ENCODE measurements around the gene RIPK4. TPM values are rescaled to one million over a fixed set of nuclear protein-coding genes. Genes with fewer than 3 reads are reported as not detected.

Gene RIPK4
- total RNA-seq, 1 donor from 2014 or later, result 15.6 TPM

DNA sequence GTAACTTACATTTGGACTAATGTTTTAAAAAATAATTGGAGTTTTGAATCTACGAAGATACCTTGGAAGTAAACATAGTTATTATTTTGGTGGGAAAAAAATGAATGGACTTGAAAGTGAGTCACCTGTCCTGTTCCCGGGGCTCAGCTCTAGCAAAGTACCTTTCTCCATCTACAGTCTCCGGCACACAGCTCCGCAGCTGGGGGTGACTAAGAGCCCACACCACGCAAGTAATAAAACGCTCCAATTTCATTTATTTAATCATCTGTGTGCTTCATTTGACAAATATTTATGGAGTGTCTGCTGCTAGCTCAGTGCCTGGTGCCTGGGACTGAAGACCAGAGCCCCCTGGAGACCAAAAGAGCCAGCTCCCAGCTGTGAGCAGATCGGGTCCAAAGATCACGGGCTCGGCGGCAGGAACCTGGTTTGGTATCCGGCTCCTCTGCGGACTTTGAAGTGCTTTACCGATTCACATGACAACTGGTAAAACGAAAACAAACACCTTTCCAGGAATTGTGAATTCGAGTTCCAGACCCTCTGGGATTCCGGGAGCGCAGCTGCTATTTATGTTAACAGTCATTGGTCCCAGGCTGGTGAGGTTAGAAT lies 1.7 kb upstream of the RIPK4 start:
- peak; percentile 61 for DNase-seq

DNA sequence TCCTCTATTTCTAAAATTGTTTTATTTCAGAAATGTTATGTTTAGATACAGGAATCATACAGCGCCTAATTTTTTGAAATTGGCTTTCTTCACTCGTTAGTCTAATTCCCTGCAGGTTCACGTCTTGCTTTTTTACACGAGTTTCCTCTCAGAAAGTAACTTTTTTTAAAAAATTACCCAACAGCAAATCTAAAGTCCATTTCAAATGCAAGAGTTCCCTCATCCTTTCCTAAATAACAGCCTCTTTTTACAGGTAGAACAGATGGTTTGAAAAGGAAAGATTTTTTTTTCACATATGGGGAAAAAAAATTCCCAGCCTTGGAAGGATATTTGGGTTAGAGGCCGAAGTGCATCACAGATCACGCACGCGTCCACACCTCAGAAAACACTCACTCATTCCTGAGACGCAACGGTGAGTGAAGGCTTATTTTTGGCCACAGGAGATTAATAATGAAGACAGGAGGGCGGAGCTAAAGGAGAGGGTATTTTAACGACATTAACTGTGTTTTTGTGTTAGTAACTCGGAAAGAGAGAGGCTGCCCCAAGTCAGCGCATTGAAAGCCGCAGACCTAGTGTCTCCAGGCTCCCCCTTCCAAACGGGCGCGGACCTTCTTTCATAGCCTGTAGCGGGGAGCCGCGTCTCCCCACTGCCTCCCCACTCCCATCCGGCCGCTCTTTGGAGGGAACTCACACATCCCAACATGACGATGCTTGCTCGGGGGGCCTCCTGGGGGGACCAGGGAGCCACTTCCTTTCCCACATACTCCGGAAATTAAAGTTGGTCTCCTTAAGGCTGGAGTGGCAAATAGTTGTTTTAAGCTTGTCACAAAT lies 969 bp upstream of the RIPK4 start:
- DNase-seq, result peak; percentile 52

- no peak for DNase-seq
These were observed 624 bp downstream of the RIPK4 start for GRCh38 chr21:41765973-41766882.

GRCh38 chr21:41765420-41765821 lies 1.4 kb downstream of the RIPK4 start:
- DNase-seq, result no peak

- no peak for DNase-seq
These were observed 2.1 kb downstream of the RIPK4 start for GRCh38 chr21:41764558-41765419.

DNA sequence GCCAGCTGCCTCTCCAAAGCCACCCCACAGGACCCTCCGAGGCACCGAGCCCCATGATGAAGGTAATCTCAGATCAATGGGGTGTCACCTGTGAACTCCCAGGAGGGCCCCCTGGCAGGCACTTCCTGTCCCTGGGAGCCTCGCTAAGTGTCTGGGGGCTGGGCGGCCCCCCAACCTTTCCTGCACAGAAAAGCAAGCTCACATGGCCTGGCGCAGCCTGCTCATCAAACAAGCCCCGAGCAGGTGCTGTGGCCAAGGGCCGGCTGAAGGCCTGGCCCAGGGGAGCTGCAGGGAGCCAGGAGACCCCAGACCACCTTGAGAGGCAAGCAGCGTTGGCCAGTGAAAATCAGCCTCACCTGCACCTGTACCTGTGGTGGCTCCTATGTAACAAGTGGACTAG lies 2.9 kb downstream of the RIPK4 start:
- DNase-seq, result no peak

- DNase-seq, result peak; percentile 69
These were observed 3.4 kb downstream of the RIPK4 start for GRCh38 chr21:41763398-41763931.

DNA sequence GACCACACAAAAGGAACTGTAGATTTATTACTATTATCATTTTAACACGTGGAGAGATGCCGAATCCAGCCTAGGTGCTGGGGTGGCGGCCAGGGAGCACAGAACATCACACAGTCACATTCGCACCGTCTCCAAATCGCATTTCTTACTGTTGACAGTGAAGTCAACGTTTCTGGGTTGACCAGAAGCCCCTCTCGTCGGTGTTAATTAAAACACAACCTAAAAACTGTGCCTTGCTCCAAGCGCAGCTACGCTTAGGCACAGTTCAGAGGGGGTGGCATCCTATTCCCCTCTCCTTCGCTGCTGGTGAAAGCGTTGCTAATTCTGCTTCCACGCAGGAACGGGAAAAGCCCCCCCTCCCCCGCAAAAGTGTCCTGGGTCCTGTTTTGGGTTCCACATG lies 4.1 kb downstream of the RIPK4 start:
- DNase-seq, result no peak

DNA sequence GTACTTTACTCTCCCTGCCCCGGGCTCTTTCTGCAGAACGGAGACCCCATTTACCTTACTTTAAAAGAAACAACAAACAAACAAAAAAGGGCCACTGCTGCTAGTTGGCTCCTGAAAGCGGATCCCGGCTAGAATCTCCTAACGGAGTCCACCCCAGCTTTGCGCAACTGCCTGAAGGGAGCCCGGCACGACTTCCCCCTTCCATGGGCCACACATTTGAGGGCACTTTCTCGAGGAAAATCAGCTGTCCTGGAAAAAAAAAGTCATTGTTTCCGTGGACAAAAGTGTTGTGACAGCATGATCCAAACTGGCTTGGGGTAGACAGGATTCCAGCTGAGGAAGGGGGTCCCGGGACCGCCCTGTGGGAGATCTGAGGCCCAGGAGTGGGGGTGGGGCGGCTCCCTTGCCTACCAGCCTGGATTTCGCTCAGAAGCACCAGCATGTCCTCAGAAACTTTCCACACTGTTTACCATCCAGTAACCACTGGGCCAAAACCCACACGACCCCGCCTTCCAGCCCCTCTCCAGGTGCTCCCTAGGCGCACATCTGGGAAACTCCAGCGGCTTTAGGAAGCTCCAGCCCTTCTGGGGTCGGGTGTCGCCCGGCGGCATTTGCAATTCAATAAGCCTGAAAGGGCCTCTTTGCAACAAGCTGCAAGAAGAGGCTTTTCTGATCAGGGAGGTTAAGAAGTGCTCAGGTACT lies 4.8 kb downstream of the RIPK4 start:
- DNase-seq, result no peak

DNA sequence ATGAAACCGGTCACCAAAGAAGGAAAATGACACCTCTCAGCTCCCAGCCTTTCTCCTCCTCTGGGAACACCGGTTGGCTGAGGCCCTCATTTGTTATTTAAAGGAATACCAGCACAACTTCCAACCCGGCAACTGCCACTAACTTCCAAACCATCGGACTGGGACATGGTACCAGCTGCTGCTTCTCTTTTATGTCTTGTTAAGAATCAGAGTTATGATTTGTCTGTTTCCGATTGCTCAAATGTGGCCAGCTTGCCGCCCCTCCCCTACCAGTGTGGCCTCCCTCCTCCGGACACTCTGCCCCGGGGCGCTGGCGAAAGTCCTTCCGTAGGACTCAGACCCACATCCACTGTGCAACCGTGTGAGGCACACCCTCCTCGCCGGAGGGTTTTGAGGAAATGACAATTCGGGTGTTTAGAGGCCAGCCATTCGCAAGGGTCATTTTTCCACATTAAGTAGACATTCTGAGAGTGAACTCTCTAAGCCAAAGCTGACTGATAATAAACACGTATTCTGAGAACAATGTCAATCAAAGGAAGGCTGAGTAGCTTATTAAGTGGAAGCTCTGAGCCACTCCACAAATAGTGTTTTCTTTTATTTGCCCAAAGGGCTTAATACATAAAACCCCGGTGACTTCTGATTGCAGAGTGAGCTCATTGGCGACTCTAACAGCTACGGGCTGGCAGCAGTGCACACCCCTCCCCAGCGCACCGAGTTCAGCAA lies 5.5 kb downstream of the RIPK4 start:
- peak; percentile 47 for DNase-seq

DNA sequence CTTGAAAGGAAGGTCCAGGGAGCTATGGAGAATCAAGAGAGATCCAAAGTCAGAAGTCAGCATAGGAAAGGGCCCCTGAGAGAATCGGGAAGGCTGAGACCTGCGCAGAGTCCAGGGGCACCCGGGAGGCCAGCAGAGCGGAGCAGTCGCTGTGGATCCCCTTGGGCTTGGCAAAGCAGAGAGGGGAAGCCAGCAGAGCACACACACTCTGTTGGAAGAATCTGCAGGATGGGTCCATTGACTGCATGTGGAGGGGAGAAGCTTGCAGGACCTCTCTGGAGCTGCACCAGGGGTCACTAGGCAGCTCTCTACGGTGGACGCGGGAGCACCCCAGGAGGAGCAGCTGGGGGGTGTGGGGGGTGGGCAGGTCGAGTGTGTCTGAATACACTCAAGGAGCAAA lies 6.4 kb downstream of the RIPK4 start:
- DNase-seq, result no peak

DNA sequence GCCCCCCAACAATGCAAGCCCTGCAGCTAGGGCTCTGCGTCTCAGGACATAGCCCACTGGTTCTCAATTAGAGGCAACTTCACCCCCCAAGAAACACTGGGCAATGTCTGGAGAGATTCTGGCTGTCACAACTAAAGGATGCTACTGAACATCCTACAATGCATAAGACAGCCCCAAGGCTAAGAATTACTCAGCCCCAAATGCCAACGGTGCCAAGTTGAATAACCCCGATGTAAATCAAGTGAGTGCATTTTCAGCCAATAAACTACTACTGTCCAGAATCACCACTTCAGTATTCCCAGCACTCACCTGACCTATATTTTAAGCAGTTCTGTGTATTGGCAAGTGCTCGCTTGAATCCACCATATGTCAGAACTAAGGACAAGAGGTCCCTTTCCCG lies 6.9 kb downstream of the RIPK4 start:
- no peak for DNase-seq

GRCh38 chr21:41759214-41759840 lies 7.5 kb downstream of the RIPK4 start:
- no peak for DNase-seq

GRCh38 chr21:41758550-41758949 lies 8.3 kb downstream of the RIPK4 start:
- DNase-seq, result no peak

DNA sequence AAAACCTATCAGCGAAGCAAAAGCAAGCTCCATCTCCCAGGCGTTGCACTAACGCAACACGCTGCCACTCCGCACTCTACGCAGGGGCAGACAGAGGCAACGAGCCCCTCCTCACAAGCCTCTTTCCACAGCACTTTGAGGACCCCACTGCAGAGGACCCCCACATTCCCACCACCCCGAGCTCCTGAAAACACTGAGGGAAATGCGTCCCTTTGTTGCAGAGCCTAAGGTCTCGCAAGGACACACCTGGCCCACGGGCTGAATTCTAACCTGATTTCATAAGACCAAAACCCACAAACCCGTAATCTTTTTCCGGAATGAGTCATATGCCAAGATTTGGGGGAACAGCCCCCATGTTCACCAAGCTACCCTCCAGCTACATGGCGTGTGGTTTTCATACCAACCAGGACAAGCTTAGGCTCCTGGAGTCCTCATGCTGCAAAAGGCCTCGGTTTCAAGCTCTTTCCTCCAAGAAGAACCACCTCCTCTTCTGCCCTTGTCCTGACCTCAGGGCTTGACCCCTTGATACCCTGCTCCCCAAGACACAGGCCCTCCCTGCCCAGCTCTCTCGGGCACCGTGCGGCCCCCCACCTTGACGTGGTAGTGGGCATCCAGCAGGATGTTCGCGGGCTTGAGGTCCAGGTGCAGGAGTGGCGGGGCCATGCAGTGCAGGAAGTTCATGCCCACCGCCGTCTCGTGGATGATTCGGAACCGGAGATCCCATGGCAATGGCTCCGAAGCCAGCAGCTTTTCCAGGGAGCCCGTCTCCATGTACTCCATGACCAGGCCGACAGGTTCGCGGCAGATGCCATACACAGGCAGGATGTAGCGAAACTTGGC lies 10.7 kb downstream of the RIPK4 start:
- DNase-seq, result no peak

- DNase-seq, result no peak
These were observed 11.5 kb downstream of the RIPK4 start for GRCh38 chr21:41755258-41755933.

GRCh38 chr21:41754479-41754891 lies 12.4 kb downstream of the RIPK4 start:
- DNase-seq, result peak; percentile 61

All from tongue (tissue), 2 donors.